Stomach (tissue), 9 donors: ENCODE results near the gene ETV6. TPM values are rescaled to one million over a fixed set of nuclear protein-coding genes. Genes with fewer than 3 reads are reported as not detected.

Experiments used
- DNase-seq, 2 donors: peaks; one replicate each; pipeline versions ENCODE4 v3.0.0 to v3.0.0-alpha.2; 2013 to 2019
- H3K27ac ChIP-seq, 5 donors: fragments of 200-600 bp in 4 of 5; sonication (generic) in 4 of 5; one replicate each; pipeline ENCODE4 v1.5.1; 2013 to 2019; ENCODE audit warnings: mild to moderate bottlenecking in 1 of 5, moderate library complexity in 1 of 5
- H3K27me3 ChIP-seq, 3 donors: fragments of 200-600 bp; sonication (generic); one replicate each; pipeline ENCODE4 v1.5.1; 2017 to 2019; ENCODE audit warnings: mixed run types in 1 of 3
- H3K36me3 ChIP-seq, 4 donors: fragments of 200-600 bp; sonication (generic); 1 replicate in 3 of 4; 2 replicates in 1 of 4; pipeline ENCODE4 v1.5.1; 2016 to 2019
- H3K4me1 ChIP-seq, 4 donors: fragments of 200-600 bp; sonication (generic); one replicate each; pipeline ENCODE4 v1.5.1; 2016 to 2019
- H3K4me3 ChIP-seq, 4 donors: fragments of 200-600 bp; sonication (generic) in 3 of 4; one replicate each; pipeline ENCODE4 v1.5.1; 2016 to 2019; ENCODE audit warnings: mild to moderate bottlenecking in 1 of 4
- H3K9me3 ChIP-seq, 4 donors: fragments of 200-600 bp; sonication (generic); one replicate each; pipeline ENCODE4 v1.5.1; 2016 to 2019
- EP300 ChIP-seq: sonication (generic); formaldehyde crosslinking; IDR thresholded peaks from one replicate; pipeline ENCODE4 v1.6.1; 2017; ENCODE audit warnings: antibody characterized with exemption
- POLR2A ChIP-seq, 4 donors: fragments of 450-650 bp; IDR thresholded peaks; one replicate each; pipeline ENCODE4 v1.6.1; 2016; ENCODE audit warnings: antibody characterized with exemption in 4 of 4, control low read depth in 2 of 4, mild to moderate bottlenecking in 1 of 4, moderate library complexity in 1 of 4
- POLR2AphosphoS5 ChIP-seq, 3 donors: sonication (generic); formaldehyde crosslinking; IDR thresholded peaks; one replicate each; pipeline ENCODE4 v1.6.1; 2016; ENCODE audit warnings: antibody characterized with exemption in 3 of 3
- WGBS, 5 donors: extraction: QIAGEN DNeasy Blood & Tissue Kit in 3 of 5; methylation state at CpG; one replicate each; pipeline versions ENCODE4 v1.1.5 to v1.1.7; 2013 to 2018; 5-methylcytosine and 5-hydroxymethylcytosine counted together
- intact Hi-C: fragments of 100-400 bp; cut with DNase I; formaldehyde crosslinking; loops from one replicate; pipeline ENCODE4 v1.15.1; 2023; ENCODE audit warnings: low total_unique reads
- polyA plus RNA-seq, 3 donors: library from polyadenylated mRNA; stranded (reverse); fragments of 200-250 nt; gene quantifications; one replicate each; pipeline ENCODE4 v1.2.3, GENCODE V29; 2013
- total RNA-seq, 5 donors: library from RNA; depleted of rRNA; stranded (reverse); fragments of >200 nt; gene quantifications; one replicate each; pipeline versions ENCODE4 v1.1.0 to v1.2.3, GENCODE V29; 2014 to 2016
- TF ChIP-seq, protein P1 (sequence below), 7 experiments: fragments of 450-650 bp in 4 of 7; fragments of 200-600 bp in 3 of 7; sonication (generic) in 3 of 7; IDR thresholded peaks; one replicate each; pipeline ENCODE4 v1.5.1; 2016 to 2019; ENCODE audit warnings: antibody characterized with exemption in 7 of 7, control low read depth in 2 of 7, mild to moderate bottlenecking in 1 of 7
- donor health status: healthy with polysubstance abuse.
- donor health status: Bipolar disorder and iron deficiency.
- donor health status: healthy.

The ETV6 gene
- total and polyA plus RNA-seq, 8 donors: 4.1 to 60.3 (median 13.4) TPM

GRCh38 chr12:11660624-11661023, 11.2 kb downstream of the ETV6 start:
- Histone ChIP-seq H3K27ac (peak overlapping the region in 1 of 5 donors; percentile 66), H3K4me3 (no peak overlapping the region), H3K9me3 (no peaks in the 10 kb centered on the region), H3K27me3 (no peaks in the 10 kb centered on the region), H3K36me3 (peaks cover 0 to 6% (median 0%) of the 10 kb centered on the region in 4 donors), H3K4me1 (peaks cover 18 to 88% (median 52%) of the 10 kb centered on the region in 4 donors)
- intact Hi-C loops: no loop called here
- DNase-seq: no peak
- TF ChIP-seq POLR2A (IDR thresholded peaks at IDR 0.05): no peak
- TF ChIP-seq EP300: no peak
- TF ChIP-seq POLR2AphosphoS5 (IDR thresholded peaks at IDR 0.05): no peak
- TF ChIP-seq, protein P1, sequence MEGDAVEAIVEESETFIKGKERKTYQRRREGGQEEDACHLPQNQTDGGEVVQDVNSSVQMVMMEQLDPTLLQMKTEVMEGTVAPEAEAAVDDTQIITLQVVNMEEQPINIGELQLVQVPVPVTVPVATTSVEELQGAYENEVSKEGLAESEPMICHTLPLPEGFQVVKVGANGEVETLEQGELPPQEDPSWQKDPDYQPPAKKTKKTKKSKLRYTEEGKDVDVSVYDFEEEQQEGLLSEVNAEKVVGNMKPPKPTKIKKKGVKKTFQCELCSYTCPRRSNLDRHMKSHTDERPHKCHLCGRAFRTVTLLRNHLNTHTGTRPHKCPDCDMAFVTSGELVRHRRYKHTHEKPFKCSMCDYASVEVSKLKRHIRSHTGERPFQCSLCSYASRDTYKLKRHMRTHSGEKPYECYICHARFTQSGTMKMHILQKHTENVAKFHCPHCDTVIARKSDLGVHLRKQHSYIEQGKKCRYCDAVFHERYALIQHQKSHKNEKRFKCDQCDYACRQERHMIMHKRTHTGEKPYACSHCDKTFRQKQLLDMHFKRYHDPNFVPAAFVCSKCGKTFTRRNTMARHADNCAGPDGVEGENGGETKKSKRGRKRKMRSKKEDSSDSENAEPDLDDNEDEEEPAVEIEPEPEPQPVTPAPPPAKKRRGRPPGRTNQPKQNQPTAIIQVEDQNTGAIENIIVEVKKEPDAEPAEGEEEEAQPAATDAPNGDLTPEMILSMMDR (IDR thresholded peaks at IDR 0.05): no peak
- WGBS, 5 donors: 84 to 100% (median 93%) methylated on average over 1 of the region's 1 CpG

- 54 to 67% (median 60%) methylated on average over 8 of the region's 8 CpGs for WGBS, 5 donors
- DNase-seq: peak in 1 of 2 donors; percentile 67
- Histone ChIP-seq H3K27me3 (no peaks in the 10 kb centered on the region), H3K27ac (peak overlapping the region in 1 of 5 donors; percentile 66), H3K4me1 (peaks cover 19 to 88% (median 52%) of the 10 kb centered on the region in 4 donors), H3K4me3 (no peak overlapping the region), H3K9me3 (no peaks in the 10 kb centered on the region), H3K36me3 (peaks cover 0 to 6% (median 0%) of the 10 kb centered on the region in 4 donors)
- TF ChIP-seq, protein P1 (IDR thresholded peaks at IDR 0.05): no peak
- TF ChIP-seq EP300 (no peak), POLR2AphosphoS5 (IDR thresholded peaks at IDR 0.05) (peak in 1 of 3 donors; percentile 21), POLR2A (IDR thresholded peaks at IDR 0.05) (no peak)
- intact Hi-C loops: no loop called here
Measured at GRCh38 chr12:11661491-11662089, 12.1 kb downstream of the ETV6 start.

GRCh38 chr12:11662369-11662768, 12.9 kb downstream of the ETV6 start:
- 86 to 93% (median 91%) methylated on average over 3 of the region's 3 CpGs for WGBS, 5 donors
- DNase-seq: no peak
- no peak for TF ChIP-seq POLR2AphosphoS5 (IDR thresholded peaks at IDR 0.05)
- no peak for TF ChIP-seq POLR2A (IDR thresholded peaks at IDR 0.05)
- TF ChIP-seq EP300: no peak
- TF ChIP-seq, protein P1 (IDR thresholded peaks at IDR 0.05): no peak
- intact Hi-C loops: no loop called here
- no peaks in the 10 kb centered on the region for H3K9me3 ChIP-seq
- no peaks in the 10 kb centered on the region for H3K27me3 ChIP-seq
- H3K27ac ChIP-seq: peak overlapping the region in 1 of 5 donors; percentile 66
- peaks cover 19 to 87% (median 49%) of the 10 kb centered on the region in 4 donors for H3K4me1 ChIP-seq
- peaks cover 0 to 6% (median 0%) of the 10 kb centered on the region in 4 donors for H3K36me3 ChIP-seq
- no peak overlapping the region for H3K4me3 ChIP-seq

DNA sequence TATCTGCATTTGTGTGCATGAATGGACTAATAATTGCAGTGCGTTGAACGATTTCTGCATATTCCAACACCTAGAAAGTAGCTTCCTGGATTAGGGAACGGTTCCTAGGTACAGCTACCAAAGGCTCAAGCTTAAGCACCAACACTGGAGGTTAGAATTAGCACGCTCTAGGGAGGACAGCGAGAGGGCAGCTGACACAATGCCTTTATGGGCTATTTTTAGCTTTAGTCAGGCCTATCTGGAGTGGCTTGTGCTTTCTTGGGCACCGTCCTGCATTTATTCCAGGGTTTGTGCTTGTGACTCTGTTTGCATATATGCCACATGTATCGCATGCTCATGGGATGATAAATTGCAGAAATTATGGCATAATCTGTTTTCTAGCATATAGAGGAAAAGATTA, 13.7 kb downstream of the ETV6 start:
- H3K4me3 ChIP-seq: no peak overlapping the region
- H3K4me1 ChIP-seq: peaks cover 19 to 80% (median 46%) of the 10 kb centered on the region in 4 donors
- TF ChIP-seq EP300 (no peak), POLR2A (IDR thresholded peaks at IDR 0.05) (no peak), POLR2AphosphoS5 (IDR thresholded peaks at IDR 0.05) (no peak)
- TF ChIP-seq, protein P1 (IDR thresholded peaks at IDR 0.05): no peak
- intact Hi-C loops: no loop called here
- H3K9me3 ChIP-seq: no peaks in the 10 kb centered on the region
- H3K36me3 ChIP-seq: peaks cover 0 to 6% (median 0%) of the 10 kb centered on the region in 4 donors
- H3K27me3 ChIP-seq: no peaks in the 10 kb centered on the region
- WGBS, 5 donors: 56 to 76% (median 63%) methylated on average over 7 of the region's 7 CpGs
- DNase-seq: no peak
- peak overlapping the region in 2 of 5 donors; percentile 9 to 66 for H3K27ac ChIP-seq
